GM19240 (cell line): Measurements from ENCODE around the gene PNMA1.
"Not testable (repeated sequence)": the region's sequence is repeated elsewhere in the genome, so short reads cannot be mapped to it uniquely, and the experiment has no call there.

Experiments
- DNase-seq: peaks from one replicate; pipeline ENCODE4 v3.0.0; 2011; ENCODE audit warnings: low spot score; ENCODE audit not compliant: insufficient read length

The PNMA1 gene

GRCh38 chr14:73717711-73718417 is 3.7 kb upstream of the PNMA1 start:
- no peak for DNase-seq

GRCh38 chr14:73717266-73717665 is 3.1 kb upstream of the PNMA1 start:
- DNase-seq: no peak

- DNase-seq: no peak
These were observed 1.5 kb upstream of the PNMA1 start for GRCh38 chr14:73715707-73716106.

GRCh38 chr14:73714656-73715081 is 485 bp upstream of the PNMA1 start:
- DNase-seq: no peak

GRCh38 chr14:73713206-73713802 is 880 bp downstream of the PNMA1 start:
- no peak for DNase-seq

- DNase-seq: no peak
These were observed 1.5 kb downstream of the PNMA1 start for GRCh38 chr14:73712540-73713180.

- no peak for DNase-seq
These were observed 2.1 kb downstream of the PNMA1 start for GRCh38 chr14:73712071-73712506.

GRCh38 chr14:73710737-73711136 is 3.4 kb downstream of the PNMA1 start:
- no peak for DNase-seq

GRCh38 chr14:73709904-73710469 is 4.2 kb downstream of the PNMA1 start:
- no peak for DNase-seq

- not testable (repeated sequence) for DNase-seq
These were observed 6.1 kb downstream of the PNMA1 start for GRCh38 chr14:73708076-73708475.

- DNase-seq: no peak
These were observed 13.9 kb downstream of the PNMA1 start for GRCh38 chr14:73700325-73700724.

GRCh38 chr14:73696466-73697400 is 17.5 kb downstream of the PNMA1 start:
- no peak for DNase-seq

GRCh38 chr14:73695997-73696396 is 18.2 kb downstream of the PNMA1 start:
- DNase-seq: no peak

- no peak for DNase-seq
These were observed 19.1 kb downstream of the PNMA1 start for GRCh38 chr14:73695082-73695481.

- no peak for DNase-seq
These were observed 20.1 kb downstream of the PNMA1 start for GRCh38 chr14:73694083-73694482.

GRCh38 chr14:73686901-73687300 is 27.3 kb downstream of the PNMA1 start:
- no peak for DNase-seq

GRCh38 chr14:73685328-73685727 is 28.9 kb downstream of the PNMA1 start:
- no peak for DNase-seq

GRCh38 chr14:73684627-73685026 is 29.6 kb downstream of the PNMA1 start:
- DNase-seq: no peak

- no peak for DNase-seq
These were observed 33.4 kb downstream of the PNMA1 start for GRCh38 chr14:73680821-73681220.

- no peak for DNase-seq
These were observed 35.5 kb downstream of the PNMA1 start for GRCh38 chr14:73678698-73679097.

- DNase-seq: no peak
These were observed 39.2 kb downstream of the PNMA1 start for GRCh38 chr14:73674986-73675385.
